Spleen (tissue), 7 donors: ENCODE measurements around the gene MAP1LC3B2.

Source experiments
- POLR2A ChIP-seq, 3 donors: fragments of 450-650 bp; IDR thresholded peaks; one replicate each; pipeline ENCODE4 v1.5.1; 2017; ENCODE audit warnings: antibody characterized with exemption in 3 of 3, mild to moderate bottlenecking in 1 of 3
- TF ChIP-seq, protein P1 (sequence below), 11 experiments: fragments of 200-600 bp in 7 of 11; fragments of 450-650 bp in 4 of 11; sonication (generic) in 4 of 11; IDR thresholded peaks in 8 of 11; conservative IDR thresholded peaks in 3 of 11; 1 replicate in 7 of 11; 2 replicates in 4 of 11; pipeline versions ENCODE4 v1.4.0 to v1.8.0; 2016 to 2021; ENCODE audit warnings: antibody characterized with exemption in 11 of 11, inconsistent platforms in 4 of 11, mild to moderate bottlenecking in 1 of 11
- donor health status: DM: no; HTN: no; CAD: no; lungs with moderate emphysema.
- donor health status: DM: no; HTN: no; CAD: no.
- donor health status: DM: no; HTN: no; CAD: no.

DNA sequence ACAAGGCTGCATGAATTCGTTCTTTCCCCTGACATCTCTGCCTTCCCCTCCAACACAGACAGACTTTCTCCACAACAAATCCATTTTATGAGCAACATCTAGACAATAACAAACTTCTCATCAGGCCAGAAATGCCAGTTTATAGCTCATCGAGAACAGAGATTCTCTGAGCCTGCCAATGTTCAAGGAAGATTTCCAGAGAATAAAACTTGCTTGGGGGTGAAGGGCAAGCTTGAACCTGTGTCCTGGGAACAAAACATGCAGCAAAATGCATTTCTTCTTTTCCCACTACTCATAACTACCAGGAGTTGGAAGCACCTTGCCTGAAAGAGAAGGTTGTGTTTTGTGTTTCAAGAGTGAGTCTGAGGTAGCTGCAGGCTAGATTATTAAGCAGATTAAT lies 6.8 kb downstream of the MAP1LC3B2 start:
- TF ChIP-seq, protein P1, sequence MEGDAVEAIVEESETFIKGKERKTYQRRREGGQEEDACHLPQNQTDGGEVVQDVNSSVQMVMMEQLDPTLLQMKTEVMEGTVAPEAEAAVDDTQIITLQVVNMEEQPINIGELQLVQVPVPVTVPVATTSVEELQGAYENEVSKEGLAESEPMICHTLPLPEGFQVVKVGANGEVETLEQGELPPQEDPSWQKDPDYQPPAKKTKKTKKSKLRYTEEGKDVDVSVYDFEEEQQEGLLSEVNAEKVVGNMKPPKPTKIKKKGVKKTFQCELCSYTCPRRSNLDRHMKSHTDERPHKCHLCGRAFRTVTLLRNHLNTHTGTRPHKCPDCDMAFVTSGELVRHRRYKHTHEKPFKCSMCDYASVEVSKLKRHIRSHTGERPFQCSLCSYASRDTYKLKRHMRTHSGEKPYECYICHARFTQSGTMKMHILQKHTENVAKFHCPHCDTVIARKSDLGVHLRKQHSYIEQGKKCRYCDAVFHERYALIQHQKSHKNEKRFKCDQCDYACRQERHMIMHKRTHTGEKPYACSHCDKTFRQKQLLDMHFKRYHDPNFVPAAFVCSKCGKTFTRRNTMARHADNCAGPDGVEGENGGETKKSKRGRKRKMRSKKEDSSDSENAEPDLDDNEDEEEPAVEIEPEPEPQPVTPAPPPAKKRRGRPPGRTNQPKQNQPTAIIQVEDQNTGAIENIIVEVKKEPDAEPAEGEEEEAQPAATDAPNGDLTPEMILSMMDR (IDR thresholded peaks at IDR 0.05 in 8 of 11, conservative IDR thresholded peaks at IDR 0.05 in 3 of 11): no peak
- TF ChIP-seq POLR2A (IDR thresholded peaks at IDR 0.05): no peak
